Inferior parietal cortex (tissue), 1 donor: Measurements from ENCODE around the gene MTRF1.
"Not testable (repeated sequence)": the region's sequence is repeated elsewhere in the genome, so short reads cannot be mapped to it uniquely, and the experiment has no call there.

Experiments
- DNase-seq: peaks from one replicate; pipeline ENCODE4 v3.0.0-alpha.2; 2016; ENCODE audit errors: extremely low spot score

MTRF1 gene

GRCh38 chr13:41282129-41282571 is 18.8 kb upstream of the MTRF1 start:
- no peak for DNase-seq

GRCh38 chr13:41279156-41279555 is 15.8 kb upstream of the MTRF1 start:
- DNase-seq: not testable (repeated sequence)

GRCh38 chr13:41276824-41277223 is 13.4 kb upstream of the MTRF1 start:
- no peak for DNase-seq

- no peak for DNase-seq
These were observed 11.5 kb upstream of the MTRF1 start for GRCh38 chr13:41274881-41275280.

- DNase-seq: no peak
These were observed 10.6 kb upstream of the MTRF1 start for GRCh38 chr13:41273831-41274441.

GRCh38 chr13:41271456-41272285 is 8.3 kb upstream of the MTRF1 start:
- no peak for DNase-seq

- DNase-seq: no peak
These were observed 5.4 kb upstream of the MTRF1 start for GRCh38 chr13:41268764-41269163.

GRCh38 chr13:41267106-41267505 is 3.7 kb upstream of the MTRF1 start:
- DNase-seq: no peak

- no peak for DNase-seq
These were observed 3.4 kb downstream of the MTRF1 start for GRCh38 chr13:41259875-41260501.

GRCh38 chr13:41257535-41257934 is 5.8 kb downstream of the MTRF1 start:
- DNase-seq: no peak

- DNase-seq: no peak
These were observed 8.5 kb downstream of the MTRF1 start for GRCh38 chr13:41254902-41255301.

GRCh38 chr13:41250993-41251392 is 12.4 kb downstream of the MTRF1 start:
- DNase-seq: no peak

- no peak for DNase-seq
These were observed 16.3 kb downstream of the MTRF1 start for GRCh38 chr13:41246969-41247680.

GRCh38 chr13:41244556-41244955 is 18.8 kb downstream of the MTRF1 start:
- no peak for DNase-seq

GRCh38 chr13:41241626-41242025 is 21.8 kb downstream of the MTRF1 start:
- DNase-seq: no peak

- DNase-seq: no peak
These were observed 27.0 kb downstream of the MTRF1 start for GRCh38 chr13:41236369-41236768.

GRCh38 chr13:41232578-41233480 is 30.5 kb downstream of the MTRF1 start:
- no peak for DNase-seq

GRCh38 chr13:41231786-41232185 is 31.6 kb downstream of the MTRF1 start:
- DNase-seq: no peak

- no peak for DNase-seq
These were observed 32.2 kb downstream of the MTRF1 start for GRCh38 chr13:41231025-41231677.

- DNase-seq: no peak
These were observed 34.0 kb downstream of the MTRF1 start for GRCh38 chr13:41229356-41229755.
